SJCRH30 (cell line): ENCODE measurements around the gene TRANK1. TPM values are rescaled to one million over a fixed set of nuclear protein-coding genes. Genes with fewer than 3 reads are reported as not detected.
"Not testable (repeated sequence)": the region's sequence is repeated elsewhere in the genome, so short reads cannot be mapped to it uniquely, and the experiment has no call there.

Source experiments
- DNase-seq, 2 experiments: peaks; one replicate each; pipeline ENCODE4 v3.0.0-alpha.2; 2015 to 2020
- H3K27ac ChIP-seq: fragments of 250-450 bp; sonication (Bioruptor Pico); 2 replicates; pipeline ENCODE4 v1.5.1; 2020; ENCODE audit warnings: mild to moderate bottlenecking, moderate library complexity
- H3K27me3 ChIP-seq: fragments of 250-450 bp; sonication (Bioruptor Pico); 2 replicates; pipeline ENCODE4 v1.5.1; 2020; ENCODE audit warnings: mild to moderate bottlenecking, moderate library complexity
- H3K36me3 ChIP-seq: fragments of 250-450 bp; sonication (Bioruptor Pico); 2 replicates; pipeline ENCODE4 v1.5.1; 2020; ENCODE audit warnings: mild to moderate bottlenecking, moderate library complexity
- H3K4me1 ChIP-seq: fragments of 250-450 bp; sonication (Bioruptor Pico); 2 replicates; pipeline ENCODE4 v1.5.1; 2020; ENCODE audit warnings: mild to moderate bottlenecking, moderate library complexity
- H3K4me3 ChIP-seq: fragments of 250-450 bp; sonication (Bioruptor Pico); 2 replicates; pipeline ENCODE4 v1.5.1; 2020; ENCODE audit warnings: mild to moderate bottlenecking, moderate library complexity
- H3K9me3 ChIP-seq: fragments of 250-450 bp; sonication (Bioruptor Pico); replicated peaks from 2 replicates; pipeline ENCODE4 v1.5.1; 2020; ENCODE audit warnings: mild to moderate bottlenecking, moderate library complexity
- total RNA-seq: library from RNA; depleted of rRNA; stranded (reverse); fragments of >200 nt; shearing (Covaris generic); gene quantifications from 2 replicates; pipeline ENCODE4 v1.2.3, GENCODE V29; 2014

The TRANK1 gene
- total RNA-seq, 1 experiment from 2014 or later, result 0.12 TPM

GRCh38 chr3:36911990-36912804, 32.7 kb downstream of the TRANK1 start:
- H3K4me1 ChIP-seq, result no peaks in the 10 kb centered on the region
- no peak for DNase-seq
- H3K4me3 ChIP-seq, result no peak overlapping the region
- H3K27ac ChIP-seq, result no peak overlapping the region
- no peaks in the 10 kb centered on the region for H3K9me3 ChIP-seq
- H3K27me3 ChIP-seq, result no peaks in the 10 kb centered on the region
- H3K36me3 ChIP-seq, result no peaks in the 10 kb centered on the region

GRCh38 chr3:36909666-36910065, 35.2 kb downstream of the TRANK1 start:
- no peaks in the 10 kb centered on the region for H3K36me3 ChIP-seq
- H3K27me3 ChIP-seq, result no peaks in the 10 kb centered on the region
- H3K27ac ChIP-seq, result no peak overlapping the region
- H3K4me1 ChIP-seq, result no peaks in the 10 kb centered on the region
- H3K9me3 ChIP-seq, result no peaks in the 10 kb centered on the region
- no peak for DNase-seq
- H3K4me3 ChIP-seq, result no peak overlapping the region

- Histone ChIP-seq H3K27ac (no peak overlapping the region), H3K27me3 (no peaks in the 10 kb centered on the region), H3K4me1 (no peaks in the 10 kb centered on the region), H3K9me3 (no peaks in the 10 kb centered on the region), H3K36me3 (no peaks in the 10 kb centered on the region), H3K4me3 (no peak overlapping the region)
- no peak for DNase-seq
Observed at GRCh38 chr3:36909181-36909580, 35.7 kb downstream of the TRANK1 start.

GRCh38 chr3:36908647-36909180, 36.1 kb downstream of the TRANK1 start:
- Histone ChIP-seq H3K4me1 (no peaks in the 10 kb centered on the region), H3K27me3 (no peaks in the 10 kb centered on the region), H3K27ac (no peak overlapping the region), H3K36me3 (no peaks in the 10 kb centered on the region), H3K4me3 (no peak overlapping the region), H3K9me3 (no peaks in the 10 kb centered on the region)
- no peak for DNase-seq

GRCh38 chr3:36907911-36908646, 36.8 kb downstream of the TRANK1 start:
- Histone ChIP-seq H3K4me3 (no peak overlapping the region), H3K36me3 (no peaks in the 10 kb centered on the region), H3K27me3 (no peaks in the 10 kb centered on the region), H3K9me3 (no peaks in the 10 kb centered on the region), H3K27ac (no peak overlapping the region), H3K4me1 (no peaks in the 10 kb centered on the region)
- DNase-seq, result no peak

GRCh38 chr3:36906504-36907149, 38.2 kb downstream of the TRANK1 start:
- Histone ChIP-seq H3K4me3 (no peak overlapping the region), H3K27ac (no peak overlapping the region), H3K4me1 (no peaks in the 10 kb centered on the region), H3K36me3 (no peaks in the 10 kb centered on the region), H3K27me3 (no peaks in the 10 kb centered on the region), H3K9me3 (no peaks in the 10 kb centered on the region)
- no peak for DNase-seq

GRCh38 chr3:36905545-36905944, 39.3 kb downstream of the TRANK1 start:
- Histone ChIP-seq H3K27me3 (no peaks in the 10 kb centered on the region), H3K27ac (no peak overlapping the region), H3K4me3 (no peak overlapping the region), H3K36me3 (no peaks in the 10 kb centered on the region), H3K9me3 (no peaks in the 10 kb centered on the region), H3K4me1 (no peaks in the 10 kb centered on the region)
- DNase-seq, result no peak

GRCh38 chr3:36904641-36905040, 40.2 kb downstream of the TRANK1 start:
- no peak for DNase-seq
- no peaks in the 10 kb centered on the region for H3K4me1 ChIP-seq
- H3K36me3 ChIP-seq, result no peaks in the 10 kb centered on the region
- H3K4me3 ChIP-seq, result no peak overlapping the region
- no peaks in the 10 kb centered on the region for H3K9me3 ChIP-seq
- H3K27ac ChIP-seq, result no peak overlapping the region
- no peaks in the 10 kb centered on the region for H3K27me3 ChIP-seq

GRCh38 chr3:36904065-36904464, 40.8 kb downstream of the TRANK1 start:
- not testable (repeated sequence) for H3K27ac ChIP-seq, H3K9me3 ChIP-seq, H3K4me3 ChIP-seq, H3K36me3 ChIP-seq, DNase-seq, H3K4me1 ChIP-seq, H3K27me3 ChIP-seq

GRCh38 chr3:36903119-36903882, 41.6 kb downstream of the TRANK1 start:
- no peaks in the 10 kb centered on the region for H3K9me3 ChIP-seq
- DNase-seq, result no peak

GRCh38 chr3:36901588-36901987, 43.3 kb downstream of the TRANK1 start:
- no peaks in the 10 kb centered on the region for H3K27me3 ChIP-seq
- H3K9me3 ChIP-seq, result no peaks in the 10 kb centered on the region
- no peaks in the 10 kb centered on the region for H3K36me3 ChIP-seq
- DNase-seq, result no peak
- no peaks in the 10 kb centered on the region for H3K4me1 ChIP-seq
- H3K27ac ChIP-seq, result no peak overlapping the region
- no peak overlapping the region for H3K4me3 ChIP-seq

More at GRCh38 chr3:36903119-36903882, 41.6 kb downstream of the TRANK1 start:
- Histone ChIP-seq H3K36me3 (no peaks in the 10 kb centered on the region), H3K27ac (no peak overlapping the region), H3K4me3 (no peak overlapping the region), H3K27me3 (no peaks in the 10 kb centered on the region), H3K4me1 (no peaks in the 10 kb centered on the region)

- no peaks in the 10 kb centered on the region for H3K9me3 ChIP-seq
- H3K27ac ChIP-seq, result no peak overlapping the region
- H3K27me3 ChIP-seq, result no peaks in the 10 kb centered on the region
- no peaks in the 10 kb centered on the region for H3K4me1 ChIP-seq
- no peaks in the 10 kb centered on the region for H3K36me3 ChIP-seq
- no peak overlapping the region for H3K4me3 ChIP-seq
- DNase-seq, result no peak
Observed at GRCh38 chr3:36900474-36901443, 44.1 kb downstream of the TRANK1 start.

- DNase-seq, result no peak
- Histone ChIP-seq H3K9me3 (no peaks in the 10 kb centered on the region), H3K27ac (no peak overlapping the region), H3K4me1 (peaks cover 3% of the 10 kb centered on the region; the same call in 1 of the 2 replicates), H3K36me3 (no peaks in the 10 kb centered on the region), H3K4me3 (no peak overlapping the region), H3K27me3 (no peaks in the 10 kb centered on the region)
Observed at GRCh38 chr3:36895496-36896409, 49.1 kb downstream of the TRANK1 start.
